Mesenteric fat pad (tissue), 1 donor: ENCODE data around the gene C19orf44. TPM values are rescaled to one million over a fixed set of nuclear protein-coding genes. Genes with fewer than 3 reads are reported as not detected.

Source experiments
- total RNA-seq: library from RNA; stranded (reverse); fragmentation: NEBNext Ultra II Directional; extraction: Animal tissue kit (Norgen Biotek cat#: 25700); gene quantifications from one replicate; pipeline ENCODE4 v1.2.1, GENCODE V29; 2021
- donor health status: DM: yes; HTN: yes; CAD: no.

C19orf44 gene
- total RNA-seq, 1 donor from 2014 or later, result 3.2 TPM

Other genes starting within 250 kb of the C19orf44 start
- gene KLF2, start 171.6 kb upstream of the C19orf44 start, total RNA-seq, result 228 TPM
- 35.6 TPM for gene EPS15L1, start 24.4 kb upstream of the C19orf44 start, total RNA-seq
- gene CALR3, start 227 bp upstream of the C19orf44 start, total RNA-seq, result not detected
- gene CHERP, start 46.0 kb downstream of the C19orf44 start, total RNA-seq, result 34.3 TPM
- 48.7 TPM for gene SLC35E1, start 76.0 kb downstream of the C19orf44 start, total RNA-seq
- 12.7 TPM for gene MED26, start 131.8 kb downstream of the C19orf44 start, total RNA-seq
- 56.2 TPM for gene SMIM7, start 163.8 kb downstream of the C19orf44 start, total RNA-seq
- gene TMEM38A, start 164.7 kb downstream of the C19orf44 start, total RNA-seq, result 2.1 TPM
- gene NWD1, start 223.5 kb downstream of the C19orf44 start, total RNA-seq, result not detected